Left lung (tissue), 10 donors: ENCODE measurements around the gene OTUD3. TPM values are rescaled to one million over a fixed set of nuclear protein-coding genes. Genes with fewer than 3 reads are reported as not detected.

Experiments
- ATAC-seq: fragments of 200-7000 bp; cut with Tn5 transposase; one replicate; pipeline ENCODE4 v1.9.1; 2020; ENCODE audit warnings: moderate library complexity
- DNase-seq, 4 donors: peaks; one replicate each; pipeline ENCODE4 v3.0.0-alpha.2; 2013 to 2020
- H3K27ac ChIP-seq, 2 donors: fragments of 200-600 bp; sonication (generic) in 1 of 2; one replicate each; pipeline versions ENCODE4 v1.5.0 to v1.8.0; 2020 to 2021
- H3K27me3 ChIP-seq, 2 donors: fragments of 200-600 bp; sonication (generic) in 1 of 2; one replicate each; pipeline versions ENCODE4 v1.5.0 to v1.8.0; 2020 to 2021
- H3K36me3 ChIP-seq, 2 donors: fragments of 200-600 bp; sonication (generic) in 1 of 2; one replicate each; pipeline versions ENCODE4 v1.5.0 to v1.8.0; 2020 to 2021
- H3K4me1 ChIP-seq, 2 donors: fragments of 200-600 bp; one replicate each; pipeline ENCODE4 v1.8.0; 2021
- H3K4me3 ChIP-seq, 2 donors: fragments of 200-600 bp; sonication (generic) in 1 of 2; one replicate each; pipeline versions ENCODE4 v1.5.0 to v1.8.0; 2020 to 2021; ENCODE audit warnings: mild to moderate bottlenecking in 1 of 2
- H3K9me3 ChIP-seq, 2 donors: fragments of 200-600 bp; sonication (generic) in 1 of 2; one replicate each; pipeline versions ENCODE4 v1.5.0 to v1.8.0; 2020 to 2021
- CTCF ChIP-seq, 2 donors: fragments of 200-600 bp; sonication (generic) in 1 of 2; IDR thresholded peaks; one replicate each; pipeline versions ENCODE4 v1.5.0 to v1.8.0; 2021; ENCODE audit warnings: antibody characterized with exemption in 2 of 2
- intact Hi-C, 2 donors: fragments of 100-400 bp; cut with DNase I; formaldehyde crosslinking; loops; one replicate each; pipeline versions ENCODE4 v1.11.2 to v1.14.2; 2022
- polyA plus RNA-seq, 6 donors: library from polyadenylated mRNA; unstranded; fragments of 120-200 nt; gene quantifications; one replicate each; pipeline ENCODE4 v1.2.1, GENCODE V29; 2013; ENCODE audit not compliant: insufficient read length in 6 of 6
- total RNA-seq, 2 donors: library from RNA; stranded (reverse); fragmentation: NEBNext Ultra II Directional; extraction: Animal tissue kit (Norgen Biotek cat#: 25700); gene quantifications; one replicate each; pipeline ENCODE4 v1.2.1, GENCODE V29; 2021
- donor health status: DM: no; HTN: yes; CAD: no.
- donor health status: DM: no; HTN: no; CAD: no.

Gene OTUD3
- total and polyA plus RNA-seq, 8 donors = 9.8 to 52.2 (median 29.0) TPM

DNA sequence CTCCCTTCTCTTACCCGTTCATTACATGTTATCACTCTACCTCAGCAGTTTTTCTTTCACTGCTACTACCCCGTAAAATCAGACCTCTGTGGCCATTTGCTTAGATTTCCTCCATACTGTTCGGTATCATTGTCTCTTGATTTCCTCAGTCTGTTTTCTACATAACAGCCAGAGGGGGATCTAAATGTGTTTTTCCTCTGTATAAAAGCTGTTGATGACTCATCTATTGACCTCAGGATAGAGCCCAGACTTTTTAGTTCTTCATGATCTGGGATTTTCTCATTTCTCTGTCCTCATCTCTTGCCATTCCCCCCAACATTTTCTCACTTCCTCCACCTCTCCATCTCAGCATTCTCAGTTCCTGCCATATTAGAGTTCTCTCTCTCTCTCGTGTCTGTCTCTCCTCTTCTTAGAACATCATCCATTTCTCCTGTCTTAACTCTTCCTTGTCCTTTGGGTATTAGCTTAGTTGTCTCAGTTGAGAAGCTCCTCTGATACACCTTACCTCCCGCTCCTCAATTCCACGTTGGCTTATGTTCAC is 10.5 kb downstream of the OTUD3 start:
- ATAC-seq (no peak), DNase-seq (no peak)
- TF ChIP-seq CTCF (IDR thresholded peaks at IDR 0.05) = no peak
- no peaks in the 10 kb centered on the region for H3K9me3 ChIP-seq
- peaks cover 0 to 7% of the 10 kb centered on the region in 2 donors for H3K4me1 ChIP-seq
- H3K36me3 ChIP-seq = peaks cover 0 to 67% of the 10 kb centered on the region in 2 donors
- no peak overlapping the region for H3K4me3 ChIP-seq
- intact Hi-C loops = no loop called here
- H3K27me3 ChIP-seq = no peaks in the 10 kb centered on the region
- no peak overlapping the region for H3K27ac ChIP-seq

DNA sequence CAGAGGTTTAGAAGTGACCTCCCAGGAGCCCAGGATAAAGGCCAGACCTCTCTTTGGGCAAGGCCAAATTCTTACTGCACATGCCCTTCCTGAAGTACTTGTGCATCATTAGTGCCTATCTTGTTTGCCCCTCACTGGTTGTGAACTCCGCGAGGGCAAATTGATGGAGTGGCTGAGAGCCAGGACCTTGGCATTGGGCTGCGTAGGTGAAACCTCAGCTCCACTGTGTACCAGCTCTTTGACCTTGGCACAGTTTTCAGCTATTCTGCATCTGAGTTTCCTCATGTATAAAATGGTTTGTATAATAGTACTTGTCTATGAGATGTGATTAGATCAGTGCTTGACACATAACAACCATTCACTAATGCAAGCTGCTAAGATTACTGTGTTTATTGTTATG is 11.5 kb downstream of the OTUD3 start:
- Histone ChIP-seq H3K4me3 (no peak overlapping the region), H3K36me3 (peaks cover 0 to 77% of the 10 kb centered on the region in 2 donors), H3K27ac (no peak overlapping the region), H3K4me1 (peaks cover 0 to 7% of the 10 kb centered on the region in 2 donors), H3K9me3 (no peaks in the 10 kb centered on the region), H3K27me3 (no peaks in the 10 kb centered on the region)
- intact Hi-C loops = no loop called here
- no peak for TF ChIP-seq CTCF (IDR thresholded peaks at IDR 0.05)
- ATAC-seq (no peak), DNase-seq (no peak)

DNA sequence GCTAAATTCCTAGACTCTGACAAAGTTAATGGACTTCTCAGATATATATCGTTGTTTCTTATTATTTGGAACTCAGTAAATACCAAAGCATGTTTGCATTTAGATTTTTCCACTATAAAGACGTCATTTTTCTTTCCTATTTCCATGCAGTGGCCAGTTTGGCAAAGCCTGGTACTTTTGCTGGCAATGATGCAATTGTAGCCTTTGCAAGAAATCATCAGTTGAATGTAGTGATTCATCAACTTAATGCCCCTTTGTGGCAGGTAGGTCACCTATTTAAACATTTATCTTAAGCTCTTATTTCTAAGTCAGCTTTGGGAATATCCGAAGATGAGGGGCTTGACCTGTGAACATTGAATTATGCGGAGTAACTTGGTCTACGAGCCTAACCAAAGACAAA is 12.0 kb downstream of the OTUD3 start:
- peaks cover 0 to 82% of the 10 kb centered on the region in 2 donors for H3K36me3 ChIP-seq
- ATAC-seq = no peak
- DNase-seq = no peak

DNA sequence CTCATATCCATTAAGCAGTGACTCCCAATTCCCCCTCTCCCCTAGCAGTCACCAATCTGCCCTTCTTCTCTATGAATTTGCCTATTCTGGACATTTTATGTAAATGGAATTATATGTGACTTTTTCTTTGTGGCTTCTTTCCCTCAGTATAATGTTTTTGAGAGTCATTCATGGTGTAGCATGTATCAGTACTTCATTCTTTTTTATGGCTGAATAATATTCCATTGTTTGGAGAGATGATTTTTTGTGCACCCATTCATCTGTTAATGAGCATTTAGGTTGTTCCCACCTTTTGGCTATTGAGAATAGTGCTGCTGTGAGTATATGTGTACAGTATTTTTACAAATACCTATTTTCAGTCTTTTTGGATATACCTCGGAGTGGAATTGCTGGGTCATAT is 19.5 kb downstream of the OTUD3 start:
- no peak for DNase-seq
- no peak for TF ChIP-seq CTCF (IDR thresholded peaks at IDR 0.05)
- no peak for ATAC-seq
- intact Hi-C loops = no loop called here
- no peaks in the 10 kb centered on the region for H3K27me3 ChIP-seq
- H3K4me3 ChIP-seq = no peak overlapping the region
- no peaks in the 10 kb centered on the region for H3K4me1 ChIP-seq
- H3K36me3 ChIP-seq = peaks cover 0 to 97% of the 10 kb centered on the region in 2 donors
- no peaks in the 10 kb centered on the region for H3K9me3 ChIP-seq
- no peak overlapping the region for H3K27ac ChIP-seq

More for the DNA sequence above, 12.0 kb downstream of the OTUD3 start:
- no peak for TF ChIP-seq CTCF (IDR thresholded peaks at IDR 0.05)
- H3K4me1 ChIP-seq = peaks cover 0 to 3% of the 10 kb centered on the region in 2 donors
- no peak overlapping the region for H3K4me3 ChIP-seq
- intact Hi-C loops = no loop called here
- no peaks in the 10 kb centered on the region for H3K9me3 ChIP-seq
- no peak overlapping the region for H3K27ac ChIP-seq
- no peaks in the 10 kb centered on the region for H3K27me3 ChIP-seq

DNA sequence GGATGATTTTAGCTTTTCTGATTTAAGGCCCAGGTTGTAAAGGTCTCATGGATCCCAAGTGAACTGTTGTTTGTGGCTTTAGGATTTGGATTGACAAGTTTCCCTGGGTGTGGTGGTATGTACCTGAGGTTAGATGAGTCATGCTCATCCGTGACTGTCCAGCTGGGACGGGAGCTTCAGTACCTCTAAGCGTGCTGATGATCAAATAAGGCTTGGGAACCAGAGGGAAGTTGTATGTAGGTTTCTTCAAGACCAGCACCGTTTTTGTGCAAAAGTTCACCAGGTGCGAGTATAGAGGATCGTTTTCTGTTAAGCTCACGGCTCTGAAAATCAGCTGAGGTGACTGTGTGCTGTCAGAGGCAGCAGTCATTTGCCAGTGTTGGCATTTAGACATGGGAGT is 21.4 kb downstream of the OTUD3 start:
- Histone ChIP-seq H3K36me3 (peaks cover 0 to 97% of the 10 kb centered on the region in 2 donors), H3K4me3 (no peak overlapping the region), H3K4me1 (no peaks in the 10 kb centered on the region), H3K27me3 (no peaks in the 10 kb centered on the region), H3K27ac (no peak overlapping the region), H3K9me3 (no peaks in the 10 kb centered on the region)
- DNase-seq = no peak
- intact Hi-C loops = no loop called here
- no peak for TF ChIP-seq CTCF (IDR thresholded peaks at IDR 0.05)
- ATAC-seq = no peak
